AG08396 (cell line): ENCODE measurements around the gene SLC25A41.
"Not testable (repeated sequence)": the region's sequence is repeated elsewhere in the genome, so short reads cannot be mapped to it uniquely, and the experiment has no call there.

ENCODE experiments used
- DNase-seq: peaks from one replicate; pipeline ENCODE4 v3.0.0; 2012; ENCODE audit warnings: low spot score, mixed read lengths

SLC25A41 gene

DNA sequence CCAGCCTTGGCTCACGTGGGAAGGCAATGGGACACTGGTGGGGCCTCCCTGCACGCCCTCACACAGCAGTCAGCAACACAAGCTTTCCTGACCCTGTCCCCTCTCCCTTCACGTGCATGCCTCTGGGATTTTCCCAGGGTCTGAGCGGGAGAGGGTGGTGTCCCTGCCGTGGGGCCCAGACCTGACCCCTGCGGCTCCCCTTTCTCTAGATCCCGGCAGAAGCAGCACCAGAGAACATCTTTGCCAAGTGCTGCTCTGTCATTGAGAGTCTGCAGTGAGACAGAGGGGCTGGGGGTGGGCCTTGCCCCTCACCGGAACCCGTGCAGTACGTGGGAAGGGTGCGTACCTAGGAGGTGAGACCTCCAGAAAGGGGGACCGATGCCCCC is 21.5 kb downstream of the SLC25A41 start:
- DNase-seq, result no peak

DNA sequence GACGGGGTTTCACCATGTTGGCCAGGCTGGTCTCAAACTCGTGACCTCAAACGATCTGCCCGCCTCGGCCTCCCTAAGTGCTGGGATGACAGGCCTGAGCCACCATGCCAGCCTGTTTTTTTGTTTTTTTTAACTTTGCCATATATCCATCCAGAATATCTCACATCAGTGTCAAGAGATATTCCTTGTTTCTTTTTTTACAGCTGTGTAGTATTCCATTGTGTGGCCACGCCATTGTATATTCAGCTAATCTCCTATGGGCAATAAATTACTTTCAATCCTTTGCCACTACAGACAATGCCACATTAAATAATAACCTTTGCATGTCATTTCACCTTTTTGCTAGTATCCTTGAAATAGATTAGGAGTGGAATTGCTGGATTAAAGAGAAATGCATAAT is 24.2 kb downstream of the SLC25A41 start:
- no peak for DNase-seq

DNA sequence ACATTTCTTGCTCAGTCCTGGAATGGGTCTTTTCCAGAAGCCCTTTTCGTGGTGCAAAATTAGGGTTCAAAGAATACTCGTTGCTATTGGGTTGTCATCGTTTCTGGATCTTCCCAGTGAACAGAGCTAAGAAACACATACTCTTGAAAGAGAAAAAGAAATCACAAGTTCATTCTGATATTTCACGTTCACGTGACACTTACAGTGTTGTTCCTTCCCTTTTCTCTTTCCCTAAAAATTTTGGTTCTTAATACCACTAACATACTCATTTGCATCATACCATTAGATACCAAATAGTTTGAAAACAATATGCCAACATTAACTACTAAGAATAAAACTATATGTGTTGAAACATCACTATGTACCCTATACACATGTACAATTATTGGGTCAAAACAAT is 27.2 kb downstream of the SLC25A41 start:
- DNase-seq, result no peak

DNA sequence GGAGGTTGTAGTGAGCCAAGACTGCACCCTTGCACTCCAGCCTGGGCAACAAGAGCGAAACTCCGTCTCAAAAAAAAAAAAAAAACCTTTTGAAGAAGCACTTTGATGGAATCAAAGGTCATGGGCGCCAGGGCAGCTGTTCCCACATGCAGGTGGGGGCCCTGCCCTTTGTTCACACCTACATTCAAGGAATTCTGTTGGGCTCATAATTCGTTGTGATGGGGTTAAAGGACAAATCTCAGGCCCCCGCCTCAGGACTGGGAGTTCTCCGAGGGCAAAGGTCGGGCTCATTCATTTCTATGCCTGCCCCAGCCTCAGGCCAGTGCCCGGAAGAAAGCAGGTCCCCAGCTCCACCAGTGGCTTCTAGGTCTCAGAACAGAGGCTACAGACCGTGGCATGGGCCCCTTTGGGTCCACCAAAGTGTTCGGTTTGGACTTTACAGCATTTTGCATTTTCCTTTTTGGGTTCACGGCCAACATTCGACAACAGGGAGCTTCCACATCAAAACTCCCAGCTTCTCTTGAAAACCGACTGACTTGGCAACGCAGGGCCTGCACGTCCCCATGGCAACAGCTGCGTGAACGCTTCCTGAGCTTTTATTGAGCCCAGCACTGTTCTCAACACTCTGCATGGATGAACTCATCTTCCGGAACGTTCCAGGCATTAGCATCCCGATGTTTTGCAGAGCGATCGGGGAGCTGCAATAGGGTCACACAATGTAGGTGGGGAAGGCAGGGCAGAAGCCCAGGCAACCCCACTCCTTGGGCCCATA is 30.5 kb downstream of the SLC25A41 start:
- peak; percentile 71 for DNase-seq

DNA sequence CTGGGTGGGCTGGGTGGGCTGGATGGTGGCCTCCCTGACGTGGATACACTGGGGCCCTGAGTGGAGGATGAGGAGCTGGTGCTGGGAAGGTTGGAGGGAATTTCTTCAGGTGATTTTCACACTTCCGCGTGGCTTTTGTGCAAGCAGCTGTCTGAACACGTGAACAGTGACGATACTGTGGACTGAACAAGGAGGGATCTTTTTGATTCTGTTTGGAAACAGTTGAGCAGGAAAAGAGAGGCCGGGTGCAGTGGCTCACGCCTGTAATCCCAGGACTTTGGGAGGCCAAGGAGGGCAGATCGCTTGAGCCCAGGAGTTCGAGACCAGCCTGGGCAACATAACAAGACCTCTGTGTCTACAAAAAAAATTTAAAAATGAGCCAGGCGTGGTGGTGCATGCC is 31.5 kb downstream of the SLC25A41 start:
- DNase-seq, result no peak

DNA sequence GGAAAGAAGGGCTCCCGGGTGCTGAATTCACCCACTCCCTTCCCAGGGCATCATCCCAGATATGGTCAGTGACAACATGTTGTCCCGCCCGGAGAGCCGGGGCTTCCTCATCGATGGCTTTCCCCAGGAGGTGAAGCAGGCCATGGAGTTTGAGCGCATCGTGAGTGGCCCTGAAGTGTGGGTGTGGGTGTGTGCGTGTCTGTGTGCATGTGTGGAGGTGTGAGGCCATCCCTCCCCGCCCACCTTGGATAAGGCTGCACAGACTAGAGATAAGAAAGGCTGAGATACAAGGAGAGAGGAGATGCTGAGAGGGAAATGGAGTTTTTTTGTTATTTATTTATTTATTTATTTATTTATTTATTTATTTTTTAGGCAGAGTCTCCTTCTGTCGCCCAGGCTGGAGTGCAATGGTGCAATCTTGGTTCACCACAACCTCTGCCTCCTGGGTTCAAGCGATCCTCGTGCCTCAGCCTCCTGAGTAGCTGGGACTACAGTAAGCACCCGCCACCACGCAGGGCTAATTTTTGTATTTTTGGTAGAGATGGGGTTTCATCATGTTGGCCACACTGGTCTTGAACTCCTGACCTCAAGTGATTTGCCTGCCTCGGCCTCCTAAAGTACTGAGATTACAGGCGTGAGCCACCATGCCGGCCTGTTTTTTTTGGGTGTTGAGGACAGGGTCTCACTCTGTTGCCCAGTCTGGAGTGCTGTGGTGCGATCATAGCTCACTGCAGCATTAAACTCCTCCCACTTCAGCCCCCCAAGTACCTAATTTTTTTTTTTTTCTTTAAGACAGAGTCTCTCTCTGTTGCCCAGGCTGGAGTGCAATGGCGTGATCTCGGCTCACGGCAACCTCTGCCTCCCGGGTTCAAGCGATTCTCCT is 33.3 kb downstream of the SLC25A41 start:
- not testable (repeated sequence) for DNase-seq

DNA sequence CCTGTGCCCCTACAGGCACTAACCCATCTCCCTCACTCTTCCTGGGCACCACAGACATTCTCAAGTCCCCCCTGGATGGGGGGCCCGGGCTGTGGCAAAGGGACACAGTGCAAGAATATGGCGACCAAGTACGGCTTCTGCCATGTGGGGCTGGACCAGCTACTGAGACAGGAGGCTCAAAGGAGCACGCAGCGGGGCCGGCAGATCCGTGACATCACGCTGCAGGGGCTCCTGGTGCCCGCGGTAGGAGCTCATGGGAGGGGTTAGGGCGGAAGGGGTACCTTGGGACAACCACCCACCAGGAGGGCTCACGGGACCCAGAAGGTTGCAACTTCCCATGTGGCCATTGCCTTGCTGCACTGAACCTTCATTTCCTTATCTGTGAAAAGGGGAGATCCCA is 37.3 kb downstream of the SLC25A41 start:
- no peak for DNase-seq

DNA sequence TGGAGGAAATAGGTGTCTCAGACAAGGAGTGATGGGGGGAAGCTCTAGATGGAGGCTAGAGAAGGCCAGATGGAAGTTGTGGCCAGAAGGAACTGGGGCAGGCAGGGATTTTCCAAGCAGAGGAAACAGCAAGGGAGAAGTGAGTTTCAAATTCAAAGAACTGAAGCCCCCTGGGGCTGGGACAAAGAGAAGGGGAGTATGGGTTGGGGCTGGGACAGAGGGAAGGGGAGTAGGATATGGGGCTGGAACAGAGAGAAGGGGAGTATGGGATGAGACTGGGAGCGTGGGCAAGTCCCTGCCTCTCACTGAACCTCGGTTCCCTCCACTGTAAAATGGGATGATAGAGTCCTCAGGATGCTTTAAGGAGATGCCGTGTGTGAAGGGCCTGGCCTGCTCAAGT is 38.7 kb downstream of the SLC25A41 start:
- DNase-seq, result no peak

DNA sequence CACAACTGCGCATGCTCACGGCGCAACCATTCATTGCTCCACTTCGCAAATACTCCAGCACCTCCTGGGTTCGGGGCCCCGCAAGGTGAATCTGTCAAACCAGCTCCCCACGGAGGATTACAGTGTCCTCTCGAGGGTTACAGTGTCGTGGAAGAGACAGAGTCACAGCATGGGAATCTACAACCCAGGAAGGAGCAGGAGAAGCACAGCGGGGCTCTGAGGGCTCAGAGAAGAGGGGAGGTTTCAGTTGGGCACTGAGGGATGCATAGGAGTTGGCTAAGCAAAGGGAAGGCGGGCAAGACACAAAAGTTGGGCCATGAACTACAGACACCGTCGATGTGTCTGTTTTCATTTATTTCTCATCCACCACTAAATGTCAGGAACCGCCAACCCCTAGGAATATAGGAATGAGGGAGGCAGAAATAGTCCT is 39.6 kb downstream of the SLC25A41 start:
- DNase-seq, result no peak

DNA sequence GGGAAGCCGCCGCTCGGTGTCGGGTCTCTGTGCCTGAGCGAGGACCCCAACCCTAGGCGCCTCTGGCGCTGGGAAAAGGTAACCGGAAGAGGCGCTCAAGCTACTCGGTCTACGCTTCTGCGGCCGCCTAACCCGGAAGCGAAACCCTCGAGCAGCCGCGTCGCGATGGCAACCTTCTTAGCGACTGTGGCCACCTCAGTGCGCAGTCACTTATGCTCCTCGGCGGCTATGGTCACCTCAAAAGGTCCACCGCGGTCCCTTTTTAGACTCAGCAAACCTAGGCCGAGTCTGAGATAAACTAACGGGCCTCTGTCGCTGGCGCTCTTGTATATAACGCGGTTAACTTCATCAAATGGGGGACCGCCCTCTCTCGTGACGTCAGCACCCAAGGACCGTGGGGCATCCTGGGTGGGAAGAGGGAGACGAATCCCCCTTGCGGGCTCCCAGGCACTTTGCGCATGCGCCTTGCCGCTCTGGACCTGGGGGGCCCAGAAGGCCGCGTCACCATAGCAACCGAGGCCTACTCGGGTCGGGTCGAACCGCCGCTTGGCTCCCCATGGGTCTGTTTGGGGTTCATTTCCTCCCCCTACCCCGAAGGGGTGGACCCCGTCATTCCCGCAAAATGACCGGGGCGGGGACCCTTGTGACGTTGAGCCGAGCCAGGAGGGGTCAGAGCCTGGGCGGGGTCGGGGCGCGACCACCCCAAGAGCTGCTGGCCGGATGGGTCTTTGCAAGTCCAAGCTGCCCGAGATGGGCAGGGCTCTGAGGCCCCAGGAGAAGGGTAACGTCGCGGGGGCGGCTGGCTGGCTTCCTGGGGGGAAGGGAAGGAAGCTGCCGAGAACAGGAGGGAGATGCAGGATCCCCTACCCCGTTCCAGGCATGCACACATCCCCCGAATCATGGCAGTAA is 40.2 kb downstream of the SLC25A41 start, which contains the start of gene GTF2F1:
TSS of gene GTF2F1 (minus strand) at position 91 of the 909 bp plus-strand sequence. CDS start 169 bp downstream, outside the sequence.
- peak; percentile 99 for DNase-seq

DNA sequence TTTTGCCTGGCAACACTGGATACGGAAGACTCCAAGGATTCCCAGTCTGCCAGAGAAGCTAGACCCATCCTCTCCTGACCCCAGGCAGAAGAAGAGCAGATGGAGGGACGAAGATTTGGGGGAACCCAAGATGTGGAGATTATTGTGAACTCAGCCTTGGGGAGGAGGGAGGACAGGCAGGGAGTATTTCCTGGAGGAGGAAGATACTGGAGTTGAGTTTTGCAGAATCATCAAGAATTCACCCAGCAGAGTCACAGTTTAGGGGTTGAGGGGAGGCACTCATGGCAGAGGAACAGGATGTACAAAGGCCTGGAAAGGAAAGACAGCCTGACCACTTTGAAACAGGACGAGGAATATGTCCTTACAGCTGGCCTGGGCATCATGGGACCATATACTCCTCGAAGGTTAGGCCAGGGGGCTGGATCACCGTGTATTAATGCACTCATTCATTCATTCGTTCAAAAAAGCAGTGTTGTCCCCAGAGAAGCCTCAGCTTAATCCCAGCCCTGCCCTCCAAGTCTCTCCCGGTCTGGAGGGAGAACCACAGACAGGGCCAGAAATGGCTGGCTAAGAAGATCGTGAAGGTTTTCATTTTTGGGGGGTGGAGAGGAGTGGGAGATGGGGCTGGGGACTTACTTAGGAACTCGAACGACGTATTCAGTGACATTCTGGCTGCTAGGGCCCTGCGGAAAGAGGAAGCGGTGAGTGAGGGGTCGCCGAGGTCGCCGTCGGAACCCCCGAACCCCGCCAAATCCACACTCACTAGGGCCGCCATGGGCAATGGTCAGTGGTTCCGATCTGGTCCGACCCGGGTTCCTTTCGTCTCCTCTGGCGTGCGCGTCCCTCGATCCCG is 41.1 kb downstream of the SLC25A41 start:
- no peak for DNase-seq

DNA sequence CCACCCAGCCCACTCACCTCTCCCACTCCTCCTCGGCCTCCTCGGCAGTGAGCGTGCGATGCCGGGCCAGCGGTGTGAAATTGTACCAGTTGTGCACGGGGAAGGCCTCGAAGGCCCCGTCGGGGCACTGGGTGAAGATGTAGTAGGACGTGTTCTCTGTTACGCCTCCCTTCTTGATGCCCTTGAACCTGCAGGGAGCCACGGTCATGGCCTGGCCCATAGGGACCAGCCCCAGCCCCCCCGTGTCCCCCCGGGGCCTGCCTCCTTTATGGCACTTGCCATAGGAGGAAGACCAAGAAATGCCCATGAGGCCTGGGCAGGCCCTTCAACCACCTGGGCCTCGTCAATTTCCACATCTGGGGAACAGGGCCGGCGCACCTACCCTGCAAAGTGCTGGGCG is 46.2 kb downstream of the SLC25A41 start:
- no peak for DNase-seq

DNA sequence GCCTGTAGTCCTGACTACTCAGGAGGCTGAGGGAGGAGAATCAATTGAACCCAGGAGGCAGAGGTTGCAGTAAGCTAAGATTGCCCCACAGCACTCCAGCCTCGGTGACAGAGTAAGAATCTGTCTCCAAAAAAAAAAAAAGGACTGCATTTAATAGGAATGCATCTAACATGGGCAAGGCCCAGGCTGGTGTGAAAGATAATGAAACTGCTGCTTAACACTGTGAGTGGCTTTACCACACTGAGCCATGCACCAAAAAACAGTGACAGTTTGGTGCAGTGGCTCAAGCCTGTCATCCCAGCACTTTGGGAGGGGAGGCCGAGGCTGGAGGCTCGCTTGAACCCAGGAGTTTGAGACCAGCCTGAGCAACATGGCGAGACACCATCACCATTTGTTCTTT is 49.2 kb downstream of the SLC25A41 start:
- no peak for DNase-seq

DNA sequence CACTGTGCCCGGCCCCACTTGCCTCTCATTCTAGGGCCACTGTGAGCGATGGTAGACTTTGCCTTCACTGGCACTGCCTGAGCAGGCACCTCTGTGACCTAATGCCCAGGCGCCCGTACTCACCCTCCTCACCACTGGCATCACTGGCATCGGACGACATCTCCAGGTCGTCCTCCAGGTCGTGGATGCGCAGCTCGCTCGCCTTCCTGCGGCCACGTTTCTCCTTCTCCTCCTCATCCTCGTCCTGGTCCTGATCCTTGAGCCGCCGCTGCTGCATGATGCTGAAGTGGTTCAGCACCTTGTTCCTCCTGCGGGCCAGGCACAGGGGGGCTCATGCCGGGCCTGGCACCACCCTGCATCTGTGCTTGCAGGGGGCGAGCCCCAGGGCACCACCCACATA is 50.4 kb downstream of the SLC25A41 start:
- no peak for DNase-seq

DNA sequence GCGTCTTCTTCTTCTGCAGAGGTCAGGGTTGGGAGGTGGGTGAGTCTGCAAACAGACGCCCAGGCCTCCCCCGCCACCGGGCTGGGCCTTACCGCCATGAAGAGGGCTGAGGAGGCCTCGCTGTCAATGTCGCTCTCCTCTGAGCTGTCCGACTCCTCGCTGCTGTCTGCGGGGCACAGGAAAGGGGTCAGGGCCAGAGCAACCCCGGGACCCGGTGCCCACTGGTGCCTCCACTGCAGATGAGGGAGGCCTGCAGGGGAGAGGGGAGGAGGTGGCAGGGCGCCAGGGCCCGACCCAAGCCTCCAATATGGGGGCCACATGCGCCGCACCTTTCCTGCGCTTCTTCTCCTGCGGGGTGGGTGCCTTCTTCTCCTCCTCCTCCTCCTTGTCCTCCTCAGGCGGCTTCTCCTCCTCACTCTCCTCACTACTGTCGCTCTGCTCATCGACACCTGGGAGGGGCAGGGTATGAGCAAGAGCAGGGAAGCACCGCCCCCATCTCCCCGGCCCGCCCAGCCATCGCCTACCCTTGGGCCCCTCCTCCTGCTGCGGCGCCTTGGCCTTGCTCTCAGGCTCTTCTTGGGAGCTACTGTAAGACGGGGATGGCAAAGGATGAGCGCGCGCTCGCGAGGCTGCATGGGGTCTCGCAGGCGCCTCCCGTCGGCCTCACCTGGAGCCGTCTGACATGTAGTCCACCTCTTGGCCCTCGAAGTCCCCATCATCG is 52.4 kb downstream of the SLC25A41 start:
- no peak for DNase-seq

DNA sequence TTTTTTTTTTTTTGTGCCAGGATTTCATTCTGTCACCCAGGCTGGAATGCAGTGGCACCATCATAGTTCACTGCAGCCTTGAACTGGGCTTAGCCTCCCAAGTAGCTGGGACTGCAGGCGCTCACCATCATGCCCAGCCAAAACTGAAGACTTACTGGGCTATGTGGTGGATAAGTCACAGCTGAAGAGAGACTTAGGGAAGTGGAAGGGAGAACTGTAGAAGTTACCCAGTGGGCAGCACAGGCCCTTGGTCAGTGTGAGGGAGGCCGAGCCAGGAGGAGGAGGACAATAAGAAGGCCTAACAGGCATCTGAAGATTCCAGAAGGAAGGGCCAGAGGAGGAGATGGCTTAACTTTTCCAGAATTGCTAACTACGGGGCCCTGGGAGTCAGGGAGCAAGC is 53.8 kb downstream of the SLC25A41 start:
- DNase-seq, result no peak

DNA sequence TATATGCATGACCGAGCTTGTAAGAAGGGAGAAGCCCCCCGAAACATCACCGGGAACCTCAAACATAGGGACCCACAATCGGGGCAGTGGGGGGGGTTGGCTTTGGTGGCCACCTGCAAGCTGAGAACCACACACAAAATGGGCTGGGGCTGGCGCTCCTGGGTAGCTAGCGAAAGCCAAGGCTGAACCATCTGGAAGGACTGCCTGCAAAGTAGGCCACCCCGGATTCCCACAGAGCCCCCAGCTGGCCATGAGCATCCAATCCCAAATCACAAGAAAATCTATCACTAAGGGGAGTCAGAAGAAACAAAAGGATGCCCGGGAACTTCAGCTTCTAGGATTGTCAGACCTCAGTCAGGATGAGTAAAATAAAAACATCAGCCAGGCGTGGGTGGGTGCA is 55.1 kb downstream of the SLC25A41 start:
- DNase-seq, result no peak

DNA sequence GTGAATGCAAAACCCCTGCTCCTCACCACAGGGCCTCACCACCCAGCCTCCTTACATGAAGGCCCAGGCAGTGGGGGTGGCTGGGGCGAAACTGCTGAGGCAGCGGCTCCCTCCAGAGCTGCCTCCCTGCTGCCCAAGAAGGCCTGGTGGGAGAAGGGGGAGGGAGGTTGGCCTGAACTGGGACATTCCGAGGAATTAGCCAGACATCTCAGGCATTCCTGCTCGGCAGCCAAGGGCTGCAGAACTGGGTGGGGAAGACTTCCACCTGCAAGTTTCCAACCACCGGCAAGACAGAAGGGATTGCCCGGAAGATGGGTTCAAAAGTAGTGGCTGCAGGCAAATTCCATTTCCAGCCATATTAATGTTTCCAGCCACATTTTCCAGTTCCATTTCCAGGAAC is 55.5 kb downstream of the SLC25A41 start:
- DNase-seq, result peak; percentile 72

DNA sequence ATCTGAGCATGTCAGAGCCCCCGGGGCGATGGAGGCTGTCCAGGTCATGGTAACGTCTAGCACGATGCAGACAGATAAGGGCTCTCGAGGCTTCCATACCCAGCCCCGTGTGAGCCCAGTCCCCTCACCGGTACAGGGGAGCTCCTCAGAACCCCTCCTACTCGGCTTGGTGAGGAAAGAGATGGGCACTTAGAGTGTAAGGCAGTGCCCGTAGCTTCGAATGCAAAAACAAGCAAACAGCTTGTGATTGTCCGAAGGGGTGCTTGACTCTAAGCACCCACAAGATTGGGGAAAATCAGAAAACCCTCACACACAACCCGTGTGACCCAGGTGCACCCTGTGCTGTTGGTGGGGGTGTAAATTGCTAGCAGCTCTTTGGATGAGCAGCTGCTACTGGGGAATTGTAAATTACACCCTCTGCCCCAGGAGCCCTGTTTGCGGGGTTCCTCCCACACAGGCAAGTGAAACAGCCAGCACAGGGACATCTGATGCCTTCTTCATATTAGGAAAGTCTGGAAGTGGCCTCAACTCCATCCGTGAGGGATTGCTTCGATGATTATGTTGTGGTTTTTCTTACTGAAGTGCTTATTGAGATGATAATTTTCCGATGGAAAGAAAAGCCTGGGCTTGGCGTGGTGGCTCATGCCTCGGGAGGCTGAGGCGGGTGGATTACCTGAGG is 56.9 kb downstream of the SLC25A41 start:
- no peak for DNase-seq
